Measurements from ENCODE around the gene NIFK.
"Not testable (repeated sequence)": the region's sequence is repeated elsewhere in the genome, so short reads cannot be mapped to it uniquely, and the experiment has no call there.

NIFK gene

GRCh38 chr2:121695171-121695451, 41.6 kb downstream of the NIFK start:
- no peak for DNase-seq (ENCODE audit: low read depth in 2 of 2)

GRCh38 chr2:121694398-121695170, 42.1 kb downstream of the NIFK start:
- DNase-seq (ENCODE audit: low read depth in 2 of 2): no peak

- DNase-seq (ENCODE audit: low read depth in 2 of 2): not testable (repeated sequence)
Observed at GRCh38 chr2:121690572-121690971, 46.1 kb downstream of the NIFK start.

- no peak for DNase-seq (ENCODE audit: low read depth in 2 of 2)
Observed at GRCh38 chr2:121690095-121690494, 46.6 kb downstream of the NIFK start.

- no peak for DNase-seq (ENCODE audit: low read depth in 2 of 2)
Observed at GRCh38 chr2:121689356-121689755, 47.3 kb downstream of the NIFK start.

GRCh38 chr2:121688820-121689219, 47.9 kb downstream of the NIFK start:
- DNase-seq (ENCODE audit: low read depth in 2 of 2): no peak

- no peak for DNase-seq (ENCODE audit: low read depth in 2 of 2)
Observed at GRCh38 chr2:121686902-121687301, 49.8 kb downstream of the NIFK start.

- DNase-seq (ENCODE audit: low read depth in 2 of 2): no peak
Observed at GRCh38 chr2:121686218-121686617, 50.5 kb downstream of the NIFK start.

GRCh38 chr2:121682396-121683298, 54.0 kb downstream of the NIFK start:
- DNase-seq (ENCODE audit: low read depth in 2 of 2): no peak

- DNase-seq (ENCODE audit: low read depth in 2 of 2): no peak
Observed at GRCh38 chr2:121677855-121678254, 58.8 kb downstream of the NIFK start.
